Lung (tissue), 12 donors: ENCODE measurements around the gene ARAP1. TPM values are rescaled to one million over a fixed set of nuclear protein-coding genes. Genes with fewer than 3 reads are reported as not detected.

Experiments
- ATAC-seq: fragments of 200-7000 bp; cut with Tn5 transposase; one replicate; pipeline ENCODE4 v1.9.1; 2020; ENCODE audit warnings: moderate number of reproducible peaks; ENCODE audit not compliant: insufficient read depth, low FRiP score
- DNase-seq, 3 donors: peaks; one replicate each; pipeline ENCODE4 v3.0.0-alpha.2; 2013 to 2017
- H3K27ac ChIP-seq, 2 donors: one replicate each; pipeline ENCODE4 v1.5.1; 2013; ENCODE audit warnings: mild to moderate bottlenecking in 2 of 2, moderate library complexity in 2 of 2, control low read depth in 1 of 2, inconsistent platforms in 1 of 2, low read depth in 1 of 2, low read length in 1 of 2
- H3K27me3 ChIP-seq, 3 donors: one replicate each; pipeline ENCODE4 v1.5.1; 2013; ENCODE audit warnings: low read length in 2 of 3; ENCODE audit not compliant: control insufficient read depth in 3 of 3, insufficient read depth in 3 of 3
- H3K36me3 ChIP-seq, 4 donors: one replicate each; pipeline ENCODE4 v1.5.1; 2013; ENCODE audit warnings: low read length in 4 of 4, mild to moderate bottlenecking in 1 of 4, moderate library complexity in 1 of 4; ENCODE audit not compliant: control insufficient read depth in 4 of 4, insufficient read depth in 4 of 4
- H3K4me1 ChIP-seq, 5 donors: one replicate each; pipeline ENCODE4 v1.5.1; 2013; ENCODE audit warnings: low read length in 5 of 5, mild to moderate bottlenecking in 2 of 5, moderate library complexity in 1 of 5; ENCODE audit not compliant: control insufficient read depth in 5 of 5, insufficient read depth in 5 of 5
- H3K4me3 ChIP-seq: one replicate; pipeline ENCODE4 v1.5.1; 2013; ENCODE audit warnings: mild to moderate bottlenecking, control low read depth, moderate library complexity
- H3K9ac ChIP-seq, 2 donors: one replicate each; pipeline ENCODE4 v1.5.1; 2013; ENCODE audit warnings: low read length in 2 of 2, control low read depth in 1 of 2; ENCODE audit not compliant: insufficient read depth in 1 of 2
- H3K9me3 ChIP-seq, 4 donors: one replicate each; pipeline ENCODE4 v1.5.1; 2013; ENCODE audit warnings: low read length in 3 of 4, mild to moderate bottlenecking in 1 of 4, moderate library complexity in 1 of 4; ENCODE audit not compliant: control insufficient read depth in 4 of 4, insufficient read depth in 3 of 4
- CTCF ChIP-seq: IDR thresholded peaks from 2 replicates; pipeline ENCODE4 v1.5.1; 2012; ENCODE audit warnings: mild to moderate bottlenecking; ENCODE audit errors: control extremely low read depth, extremely low read depth
- WGBS, 2 donors: extraction: QIAGEN DNeasy Blood & Tissue Kit; methylation state at CpG; one replicate each; pipeline ENCODE4 v1.1.7; 2013; 5-methylcytosine and 5-hydroxymethylcytosine counted together
- polyA plus RNA-seq, 2 donors: library from polyadenylated mRNA; stranded (reverse); fragments of 200-250 nt; gene quantifications; one replicate each; pipeline ENCODE4 v1.2.1, GENCODE V29; 2013
- total RNA-seq, 2 donors: library from RNA; depleted of rRNA in 1 of 2; stranded (reverse); fragments of >200 nt in 1 of 2; gene quantifications; one replicate each; pipeline ENCODE4 v1.2.1, GENCODE V29; 2014 to 2021
- donor health status: control.
- donor health status: control.
- donor health status: Bipolar disorder and iron deficiency.
- donor health status: healthy.
- donor health status: DM: yes; HTN: yes; CAD: no.

ARAP1 gene
- total and polyA plus RNA-seq, 4 donors, result 134 to 218 (median 173) TPM

GRCh38 chr11:72782081-72782920 lies 30.1 kb upstream of the ARAP1 start:
- ATAC-seq, result no peak
- TF ChIP-seq CTCF, result no peak
- WGBS, 2 donors, result 56 to 60% methylated on average over 14 of the region's 14 CpGs
- Histone ChIP-seq H3K36me3 (peaks cover 0 to 4% (median 0%) of the 10 kb centered on the region in 4 donors), H3K27me3 (no peaks in the 10 kb centered on the region), H3K4me1 (peaks cover 0 to 34% (median 20%) of the 10 kb centered on the region in 5 donors), H3K9ac (no peak overlapping the region), H3K9me3 (no peaks in the 10 kb centered on the region), H3K27ac (peak overlapping the region in 1 of 2 donors; percentile 5), H3K4me3 (no peak overlapping the region)
- DNase-seq, result no peak

- TF ChIP-seq CTCF, result no peak
These were observed 29.3 kb upstream of the ARAP1 start for GRCh38 chr11:72781313-72782080.

GRCh38 chr11:72781063-72781312 lies 28.8 kb upstream of the ARAP1 start:
- no peaks in the 10 kb centered on the region for H3K9me3 ChIP-seq
- H3K27me3 ChIP-seq, result no peaks in the 10 kb centered on the region
- H3K9ac ChIP-seq, result peak overlapping the region in 1 of 2 donors; percentile 68
- 29% methylated on average over 17 of the region's 17 CpGs for WGBS, 2 donors
- ATAC-seq (no peak), DNase-seq (peak in 2 of 3 donors; percentile 52 to 60)
- peak overlapping the region; percentile 48 for H3K4me3 ChIP-seq
- TF ChIP-seq CTCF, result no peak
- H3K27ac ChIP-seq, result peak overlapping the region in 1 of 2 donors; percentile 79
- peaks cover 0 to 4% (median 0%) of the 10 kb centered on the region in 4 donors for H3K36me3 ChIP-seq
- peaks cover 0 to 27% (median 19%) of the 10 kb centered on the region in 5 donors for H3K4me1 ChIP-seq

More at GRCh38 chr11:72781313-72782080, 29.3 kb upstream of the ARAP1 start:
- Histone ChIP-seq H3K27me3 (no peaks in the 10 kb centered on the region), H3K4me3 (peak overlapping the region; percentile 48), H3K9ac (peak overlapping the region in 1 of 2 donors; percentile 68), H3K27ac (peak overlapping the region in 1 of 2 donors; percentile 34), H3K9me3 (no peaks in the 10 kb centered on the region), H3K4me1 (peaks cover 0 to 31% (median 19%) of the 10 kb centered on the region in 5 donors), H3K36me3 (peaks cover 0 to 4% (median 0%) of the 10 kb centered on the region in 4 donors)
- DNase-seq, result peak in 2 of 3 donors; percentile 38 to 67
- peak; percentile 5 for ATAC-seq
- 1 to 2% methylated on average over 41 to 89 of the region's 89 CpGs for WGBS, 2 donors
